ENCODE results near the gene FTO. TPM values are rescaled to one million over a fixed set of nuclear protein-coding genes. Genes with fewer than 3 reads are reported as not detected.

Gene FTO
- polyA plus RNA-seq, 3 donors = 16.8 to 51.0 (median 37.7) TPM

DNA sequence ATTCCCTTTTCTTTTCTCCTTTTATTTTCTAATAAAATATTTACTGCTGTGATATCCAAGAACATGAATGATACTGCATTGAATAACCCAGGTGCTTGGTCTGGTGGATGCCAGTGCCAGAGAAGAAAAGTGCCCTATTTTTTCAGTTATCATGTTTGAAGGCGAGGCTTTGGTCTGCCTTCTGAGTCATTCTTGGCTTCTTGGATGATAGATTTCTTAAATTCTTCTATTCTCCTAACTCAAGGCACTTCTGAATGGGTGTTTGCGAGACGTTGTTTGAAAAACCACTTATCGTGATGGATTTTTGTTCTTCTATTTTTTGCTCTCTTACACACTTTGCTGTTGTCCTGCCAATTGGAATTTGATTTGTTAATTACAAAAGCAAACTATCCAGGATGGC is 66.7 kb downstream of the FTO start:
- H3K4me1 Mint-ChIP-seq = peaks cover 18% of the 10 kb centered on the region
- DNase-seq = no peak
- peaks cover 0 to 2% (median 0%) of the 10 kb centered on the region in 7 donors for H3K9me3 Mint-ChIP-seq
- Histone ChIP-seq H3K9ac (ENCODE audit: insufficient read depth, low read length, poor library complexity, severe bottlenecking) (no peak overlapping the region), H3K36me3 (replicated peaks in 1 of 2; ENCODE audit: control insufficient read depth in 1 of 2, insufficient read depth in 2 of 2, low read length in 2 of 2) (no peaks in the 10 kb centered on the region), H3K27me3 (ENCODE audit: control insufficient read depth in 2 of 2, insufficient read depth in 2 of 2, low read length in 2 of 2) (no peaks in the 10 kb centered on the region), H3K9me3 (replicated peaks in 1 of 2; ENCODE audit: control insufficient read depth in 1 of 2, insufficient read depth in 1 of 2, low read length in 2 of 2) (no peaks in the 10 kb centered on the region), H3K4me2 (replicated peaks; ENCODE audit: extremely low read depth, low read length, poor library complexity, severe bottlenecking) (no peak overlapping the region), H3K27ac (ENCODE audit: low read depth in 1 of 2, low read length in 2 of 2) (no peak overlapping the region), H3K79me2 (ENCODE audit: insufficient read depth, low read length) (peaks cover 8% of the 10 kb centered on the region), H3K4me1 (ENCODE audit: control insufficient read depth in 1 of 2, insufficient read depth in 2 of 2, low read length in 2 of 2) (peaks cover 31 to 35% of the 10 kb centered on the region in 2 donors), H4K20me1 (ENCODE audit: insufficient read depth, low read length) (peaks cover 4% of the 10 kb centered on the region), H2AFZ (ENCODE audit: insufficient read depth, low read depth, low read length, poor library complexity, severe bottlenecking) (no peak overlapping the region), H3K4me3 (replicated peaks in 1 of 3; ENCODE audit: low read depth in 2 of 3, low read length in 3 of 3) (no peak overlapping the region)
- H3K27ac Mint-ChIP-seq = no peak overlapping the region
- peaks cover 0 to 1% of the 10 kb centered on the region in 2 donors for H3K36me3 Mint-ChIP-seq
- H3K4me3 Mint-ChIP-seq = no peak overlapping the region
- no CpG with 5 or more reads among the region's 4 CpGs for WGBS (ENCODE audit: insufficient coverage)
- TF ChIP-seq, protein P1, sequence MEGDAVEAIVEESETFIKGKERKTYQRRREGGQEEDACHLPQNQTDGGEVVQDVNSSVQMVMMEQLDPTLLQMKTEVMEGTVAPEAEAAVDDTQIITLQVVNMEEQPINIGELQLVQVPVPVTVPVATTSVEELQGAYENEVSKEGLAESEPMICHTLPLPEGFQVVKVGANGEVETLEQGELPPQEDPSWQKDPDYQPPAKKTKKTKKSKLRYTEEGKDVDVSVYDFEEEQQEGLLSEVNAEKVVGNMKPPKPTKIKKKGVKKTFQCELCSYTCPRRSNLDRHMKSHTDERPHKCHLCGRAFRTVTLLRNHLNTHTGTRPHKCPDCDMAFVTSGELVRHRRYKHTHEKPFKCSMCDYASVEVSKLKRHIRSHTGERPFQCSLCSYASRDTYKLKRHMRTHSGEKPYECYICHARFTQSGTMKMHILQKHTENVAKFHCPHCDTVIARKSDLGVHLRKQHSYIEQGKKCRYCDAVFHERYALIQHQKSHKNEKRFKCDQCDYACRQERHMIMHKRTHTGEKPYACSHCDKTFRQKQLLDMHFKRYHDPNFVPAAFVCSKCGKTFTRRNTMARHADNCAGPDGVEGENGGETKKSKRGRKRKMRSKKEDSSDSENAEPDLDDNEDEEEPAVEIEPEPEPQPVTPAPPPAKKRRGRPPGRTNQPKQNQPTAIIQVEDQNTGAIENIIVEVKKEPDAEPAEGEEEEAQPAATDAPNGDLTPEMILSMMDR (IDR thresholded peaks at IDR 0.05) = no peak
- peaks cover 0 to 2% (median 1%) of the 10 kb centered on the region in 3 donors for H3K27me3 Mint-ChIP-seq (ENCODE audit: low read depth in 3 of 3)
- intact Hi-C loops (cut with micrococcal nuclease) = no loop called here

DNA sequence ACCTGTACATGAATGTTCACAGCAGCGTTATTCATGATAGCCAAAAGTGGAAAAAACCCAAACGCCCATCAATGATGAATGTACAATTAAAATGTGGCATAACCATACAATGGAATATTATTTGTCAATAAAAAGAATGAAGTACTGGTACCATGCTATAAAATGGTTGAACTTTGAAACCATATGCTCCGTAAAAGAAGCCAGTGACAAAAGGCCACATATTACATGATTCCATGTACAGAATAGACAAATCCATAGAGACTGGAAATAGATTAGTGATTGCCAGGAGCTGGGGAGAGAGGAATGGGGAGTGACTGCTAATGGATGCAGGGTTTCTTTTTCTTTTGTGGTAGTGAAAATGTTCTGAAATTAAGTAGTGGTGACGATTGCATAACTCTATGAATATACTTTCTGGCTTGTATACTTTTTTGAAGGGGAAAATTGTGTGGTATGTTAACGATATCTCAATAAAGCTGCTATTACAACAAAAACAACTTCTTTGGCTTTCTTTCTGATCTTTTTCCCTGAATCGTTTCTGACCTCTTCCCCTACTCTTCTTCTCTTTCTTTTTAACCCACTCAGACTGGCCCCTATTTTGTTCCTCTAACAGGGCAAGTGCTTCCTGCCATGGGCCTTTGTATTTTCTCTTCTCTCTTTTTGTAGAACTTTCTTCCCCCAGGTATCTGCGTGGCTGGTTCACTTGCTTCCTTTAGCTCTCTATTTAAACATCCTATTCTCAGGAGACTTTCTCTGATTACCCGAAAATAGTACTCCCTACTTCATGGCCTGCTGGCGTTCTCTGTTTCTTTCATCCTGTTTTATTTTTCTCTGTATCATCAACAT is 67.9 kb downstream of the FTO start:
- Mint-ChIP-seq H3K4me3 (no peak overlapping the region), H3K36me3 (peaks cover 0 to 1% of the 10 kb centered on the region in 2 donors), H3K27ac (no peak overlapping the region), H3K27me3 (ENCODE audit: low read depth in 3 of 3) (peaks cover 0 to 1% (median 0%) of the 10 kb centered on the region in 3 donors), H3K4me1 (peaks cover 28% of the 10 kb centered on the region), H3K9me3 (peaks cover 0 to 2% (median 0%) of the 10 kb centered on the region in 7 donors)
- Histone ChIP-seq H3K36me3 (replicated peaks in 1 of 2; ENCODE audit: control insufficient read depth in 1 of 2, insufficient read depth in 2 of 2, low read length in 2 of 2) (no peaks in the 10 kb centered on the region), H3K79me2 (ENCODE audit: insufficient read depth, low read length) (peaks cover 8% of the 10 kb centered on the region), H3K27me3 (ENCODE audit: control insufficient read depth in 2 of 2, insufficient read depth in 2 of 2, low read length in 2 of 2) (no peaks in the 10 kb centered on the region), H3K4me1 (ENCODE audit: control insufficient read depth in 1 of 2, insufficient read depth in 2 of 2, low read length in 2 of 2) (peaks cover 41 to 47% of the 10 kb centered on the region in 2 donors), H3K4me3 (replicated peaks in 1 of 3; ENCODE audit: low read depth in 2 of 3, low read length in 3 of 3) (no peak overlapping the region), H3K27ac (ENCODE audit: low read depth in 1 of 2, low read length in 2 of 2) (no peak overlapping the region), H2AFZ (ENCODE audit: insufficient read depth, low read depth, low read length, poor library complexity, severe bottlenecking) (no peak overlapping the region), H3K9ac (ENCODE audit: insufficient read depth, low read length, poor library complexity, severe bottlenecking) (no peak overlapping the region), H3K9me3 (replicated peaks in 1 of 2; ENCODE audit: control insufficient read depth in 1 of 2, insufficient read depth in 1 of 2, low read length in 2 of 2) (no peaks in the 10 kb centered on the region), H4K20me1 (ENCODE audit: insufficient read depth, low read length) (peaks cover 4% of the 10 kb centered on the region), H3K4me2 (replicated peaks; ENCODE audit: extremely low read depth, low read length, poor library complexity, severe bottlenecking) (no peak overlapping the region)
- intact Hi-C loops (cut with micrococcal nuclease) = no loop called here
- DNase-seq = no peak
- WGBS (ENCODE audit: insufficient coverage) = 0% methylated on average over 2 of the region's 9 CpGs
- TF ChIP-seq, protein P1 (IDR thresholded peaks at IDR 0.05) = no peak

Measured in CD14-positive monocyte (primary cell).